ENCODE measurements around the gene MAPK12. TPM values are rescaled to one million over a fixed set of nuclear protein-coding genes. Genes with fewer than 3 reads are reported as not detected.

The MAPK12 gene
- total and polyA plus RNA-seq, 2 donors (not counting 3 experiments of a cell fraction or from before 2014, with no cell fraction given) = 72.3 to 86.8 TPM

GRCh38 chr22:50227579-50228215 lies 33.8 kb downstream of the MAPK12 start:
- no peak for FAIRE-seq
- H3K9me3 ChIP-seq (replicated peaks; ENCODE audit: control insufficient read depth, insufficient read depth, low read length) = no peaks in the 10 kb centered on the region
- dilution Hi-C loops (cut with MboI; ENCODE audit: extremely low pct_ligation_motif_present, low sequenced_read_pairs) (no loop called here), intact Hi-C loops (cut with micrococcal nuclease) (no loop called here)
- no TSS peak for BruUV-seq (replicated peaks)
- no peaks in the 10 kb centered on the region for H3K4me1 ChIP-seq (ENCODE audit: control insufficient read depth, extremely low read depth, insufficient read depth, low read length)
- no peaks in the 10 kb centered on the region for H3K9me1 ChIP-seq (replicated peaks; ENCODE audit: control insufficient read depth, extremely low read depth, insufficient read depth, low read length)
- H3K79me2 ChIP-seq (ENCODE audit: control insufficient read depth, insufficient read depth, low read length) = no peaks in the 10 kb centered on the region
- no peak overlapping the region for H3K9ac ChIP-seq (replicated peaks; ENCODE audit: extremely low read depth, insufficient read depth, low read length)
- no peak overlapping the region for H3K4me3 ChIP-seq (replicated peaks in 1 of 3; ENCODE audit: insufficient read depth in 1 of 3, low read depth in 1 of 3, low read length in 3 of 3)
- POLR2A ChIA-PET = no interaction called here
- H3K4me2 ChIP-seq (ENCODE audit: insufficient read depth, low read length) = no peak overlapping the region
- no peak overlapping the region for H3K27ac ChIP-seq (ENCODE audit: insufficient read depth, low read depth, low read length)
- CTCF ChIA-PET = interaction anchor here (1.3 to 1.4 kb wide), 2 partner anchors 9 to 79 kb away, joined by 4 read pairs; no protein-coding TSS in a partner anchor
- TF ChIP-seq POLR2A (IDR thresholded peaks at IDR 0.05; ENCODE audit: low read depth, low read length) (no peak), GATA2 (IDR thresholded peaks at IDR 0.05; ENCODE audit: insufficient read depth, insufficient read length, low read depth, low read length) (no peak), POLR2AphosphoS5 (IDR thresholded peaks at IDR 0.05; ENCODE audit: insufficient read depth, low read depth, low read length) (no peak), FOS (IDR thresholded peaks at IDR 0.05; ENCODE audit: borderline replicate concordance, insufficient read depth, low read length) (no peak), EZH2 (IDR thresholded peaks at IDR 0.05; ENCODE audit: borderline replicate concordance, low read depth, low read length, severe bottlenecking) (no peak), JUN (IDR thresholded peaks at IDR 0.05; ENCODE audit: borderline replicate concordance, insufficient read depth, insufficient read length, low read depth) (no peak)
- TF ChIP-seq, protein P1, sequence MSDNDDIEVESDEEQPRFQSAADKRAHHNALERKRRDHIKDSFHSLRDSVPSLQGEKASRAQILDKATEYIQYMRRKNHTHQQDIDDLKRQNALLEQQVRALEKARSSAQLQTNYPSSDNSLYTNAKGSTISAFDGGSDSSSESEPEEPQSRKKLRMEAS (IDR thresholded peaks at IDR 0.05; ENCODE audit: insufficient read depth, insufficient read length) = no peak
- H2AFZ ChIP-seq (ENCODE audit: low read depth, low read length) = no peak overlapping the region
- no peaks in the 10 kb centered on the region for H4K20me1 ChIP-seq (replicated peaks; ENCODE audit: control insufficient read depth, extremely low read depth, insufficient read depth, low read length)
- H3K27me3 ChIP-seq (ENCODE audit: control insufficient read depth in 2 of 2, insufficient read depth in 2 of 2, low read length in 2 of 2) = no peaks in the 10 kb centered on the region
- peaks cover 0 to 26% of the 10 kb centered on the region in 2 experiments for H3K36me3 ChIP-seq (ENCODE audit: control insufficient read depth in 2 of 2, extremely low read depth in 1 of 2, insufficient read depth in 2 of 2, low read length in 2 of 2)
- DNase-seq (ENCODE audit: low read depth, low spot score) = no peak

- Histone ChIP-seq H3K27me3 (ENCODE audit: control insufficient read depth in 2 of 2, insufficient read depth in 2 of 2, low read length in 2 of 2) (no peaks in the 10 kb centered on the region), H4K20me1 (replicated peaks; ENCODE audit: control insufficient read depth, extremely low read depth, insufficient read depth, low read length) (no peaks in the 10 kb centered on the region), H3K4me1 (ENCODE audit: control insufficient read depth, extremely low read depth, insufficient read depth, low read length) (no peaks in the 10 kb centered on the region), H2AFZ (ENCODE audit: low read depth, low read length) (no peak overlapping the region), H3K9ac (replicated peaks; ENCODE audit: extremely low read depth, insufficient read depth, low read length) (no peak overlapping the region), H3K79me2 (ENCODE audit: control insufficient read depth, insufficient read depth, low read length) (no peaks in the 10 kb centered on the region), H3K4me2 (ENCODE audit: insufficient read depth, low read length) (no peak overlapping the region), H3K9me3 (replicated peaks; ENCODE audit: control insufficient read depth, insufficient read depth, low read length) (no peaks in the 10 kb centered on the region), H3K27ac (ENCODE audit: insufficient read depth, low read depth, low read length) (no peak overlapping the region), H3K4me3 (replicated peaks in 1 of 3; ENCODE audit: insufficient read depth in 1 of 3, low read depth in 1 of 3, low read length in 3 of 3) (no peak overlapping the region), H3K9me1 (replicated peaks; ENCODE audit: control insufficient read depth, extremely low read depth, insufficient read depth, low read length) (no peaks in the 10 kb centered on the region), H3K36me3 (ENCODE audit: control insufficient read depth in 2 of 2, extremely low read depth in 1 of 2, insufficient read depth in 2 of 2, low read length in 2 of 2) (peaks cover 0 to 33% of the 10 kb centered on the region in 2 experiments)
- CTCF ChIA-PET = interaction anchor here (1.3 kb wide), 1 partner anchor 78 kb away, joined by 4 read pairs; no protein-coding TSS in a partner anchor
- DNase-seq (ENCODE audit: low read depth, low spot score) (no peak), FAIRE-seq (no peak)
- dilution Hi-C loops (cut with MboI; ENCODE audit: extremely low pct_ligation_motif_present, low sequenced_read_pairs) (no loop called here), intact Hi-C loops (cut with micrococcal nuclease) (no loop called here)
- POLR2A ChIA-PET = interaction anchor here (0.5 kb wide), 1 partner anchor 291 kb away, joined by 7 read pairs; no protein-coding TSS in a partner anchor
- BruUV-seq (replicated peaks) = no TSS peak
- TF ChIP-seq EZH2 (IDR thresholded peaks at IDR 0.05; ENCODE audit: borderline replicate concordance, low read depth, low read length, severe bottlenecking) (no peak), POLR2A (IDR thresholded peaks at IDR 0.05; ENCODE audit: low read depth, low read length) (no peak), GATA2 (IDR thresholded peaks at IDR 0.05; ENCODE audit: insufficient read depth, insufficient read length, low read depth, low read length) (no peak), FOS (IDR thresholded peaks at IDR 0.05; ENCODE audit: borderline replicate concordance, insufficient read depth, low read length) (no peak), JUN (IDR thresholded peaks at IDR 0.05; ENCODE audit: borderline replicate concordance, insufficient read depth, insufficient read length, low read depth) (no peak), CTCF (IDR thresholded peaks at IDR 0.05; ENCODE audit: extremely low read depth in 1 of 2, insufficient read depth in 1 of 2, low read depth in 1 of 2, low read length in 2 of 2) (no peak), POLR2AphosphoS5 (IDR thresholded peaks at IDR 0.05; ENCODE audit: insufficient read depth, low read depth, low read length) (no peak), MYC (IDR thresholded peaks at IDR 0.05; ENCODE audit: low read depth, low read length) (no peak)
- TF ChIP-seq, protein P1 (IDR thresholded peaks at IDR 0.05; ENCODE audit: insufficient read depth, insufficient read length) = no peak
Measured at GRCh38 chr22:50226875-50227165, 34.7 kb downstream of the MAPK12 start.

Measured in endothelial cell of umbilical vein (primary cell).